HepG2 (cell line): ENCODE data around the gene SLC35B2. TPM values are rescaled to one million over a fixed set of nuclear protein-coding genes. Genes with fewer than 3 reads are reported as not detected.

Source experiments
- ARID3A ChIP-seq: IDR thresholded peaks from 2 replicates; pipeline ENCODE4 v1.6.1; 2012; ENCODE audit warnings: low read depth, low read length, improper control_type of control experiment
- ARID5B ChIP-seq: IDR thresholded peaks from 2 replicates; pipeline ENCODE4 v1.4.0; 2020; ENCODE audit warnings: mild to moderate bottlenecking, missing genetic modification reagents
- CENPT ChIP-seq: sonication (generic); formaldehyde crosslinking; IDR thresholded peaks from 2 replicates; pipeline ENCODE4 v1.8.0; 2022; ENCODE audit warnings: low read depth, mild to moderate bottlenecking, moderate library complexity, missing genetic modification reagents
- DDIT3 ChIP-seq: sonication (generic); formaldehyde crosslinking; IDR thresholded peaks from 2 replicates; pipeline ENCODE4 v1.4.0; 2020; ENCODE audit warnings: mild to moderate bottlenecking, missing genetic modification reagents
- HNRNPLL ChIP-seq: fragments of 200-400 bp; formaldehyde crosslinking; IDR thresholded peaks from 2 replicates; pipeline ENCODE4 v1.6.1; 2017; ENCODE audit warnings: mild to moderate bottlenecking, low read depth, low read length; ENCODE audit not compliant: poor library complexity, severe bottlenecking
- JUNB ChIP-seq: sonication (generic); formaldehyde crosslinking; IDR thresholded peaks from 2 replicates; pipeline ENCODE4 v1.8.0; 2022; ENCODE audit warnings: missing genetic modification reagents, mild to moderate bottlenecking, borderline replicate concordance
- SIX1 ChIP-seq: sonication (generic); formaldehyde crosslinking; IDR thresholded peaks from 2 replicates; pipeline ENCODE4 v1.4.0; 2020; ENCODE audit warnings: missing genetic modification reagents, borderline replicate concordance
- SNRNP70 ChIP-seq: fragments of 200-400 bp; formaldehyde crosslinking; IDR thresholded peaks from 2 replicates; pipeline ENCODE4 v1.6.1; 2017; ENCODE audit warnings: mild to moderate bottlenecking, low read depth, low read length, moderate library complexity
- TRIM22 ChIP-seq: fragments of 450-650 bp; IDR thresholded peaks from 2 replicates; pipeline ENCODE4 v1.6.1; 2017
- ZKSCAN5 ChIP-seq: sonication (generic); formaldehyde crosslinking; IDR thresholded peaks from 2 replicates; pipeline ENCODE4 v1.5.1; 2020; ENCODE audit warnings: mild to moderate bottlenecking, missing genetic modification reagents
- ZKSCAN8 ChIP-seq: IDR thresholded peaks from 2 replicates; pipeline ENCODE4 v1.6.1; 2016; ENCODE audit warnings: borderline replicate concordance, missing genetic modification reagents, missing compliant biosample characterization
- ZNF232 ChIP-seq: sonication (generic); formaldehyde crosslinking; IDR thresholded peaks from 2 replicates; pipeline ENCODE4 v1.4.0; 2020; ENCODE audit warnings: missing genetic modification reagents, borderline replicate concordance
- polyA plus RNA-seq, 8 experiments: library from polyadenylated mRNA; depleted of rRNA in 3 of 8; stranded (reverse) in 7 of 8; unstranded in 1 of 8; fragments of >200 nt; fragmentation: Illumina TruSeq in 4 of 8; extraction: Trizol in 4 of 8; gene quantifications; 2 replicates each; pipeline versions ENCODE4 v1.2.1 to v1.2.3, GENCODE V29; 2011 to 2016; ENCODE audit warnings: low read depth in 4 of 8, missing spikeins in 1 of 8, mixed read lengths in 1 of 8; ENCODE audit not compliant: insufficient read depth in 1 of 8
- total RNA-seq, 5 experiments: library from RNA; depleted of rRNA; stranded (reverse); fragments of >200 nt; fragmentation: Illumina TruSeq; extraction: Trizol; gene quantifications; 2 replicates each; pipeline ENCODE4 v1.2.3, GENCODE V29; 2016; ENCODE audit warnings: low read depth in 1 of 5
- TF ChIP-seq, protein P1 (sequence below): sonication (generic); formaldehyde crosslinking; IDR thresholded peaks from 2 replicates; pipeline ENCODE4 v1.5.1; 2020; ENCODE audit warnings: mild to moderate bottlenecking, missing genetic modification reagents
- TF ChIP-seq, protein P2 (sequence below): sonication (generic); formaldehyde crosslinking; IDR thresholded peaks from 2 replicates; pipeline ENCODE4 v1.4.0; 2020; ENCODE audit warnings: missing genetic modification reagents, borderline replicate concordance

Gene SLC35B2
- total and polyA plus RNA-seq, 2 of the 13 experiments (the other 11 are each of a cell fraction or from before 2014, with no cell fraction given), result 61.1 to 148 TPM

DNA sequence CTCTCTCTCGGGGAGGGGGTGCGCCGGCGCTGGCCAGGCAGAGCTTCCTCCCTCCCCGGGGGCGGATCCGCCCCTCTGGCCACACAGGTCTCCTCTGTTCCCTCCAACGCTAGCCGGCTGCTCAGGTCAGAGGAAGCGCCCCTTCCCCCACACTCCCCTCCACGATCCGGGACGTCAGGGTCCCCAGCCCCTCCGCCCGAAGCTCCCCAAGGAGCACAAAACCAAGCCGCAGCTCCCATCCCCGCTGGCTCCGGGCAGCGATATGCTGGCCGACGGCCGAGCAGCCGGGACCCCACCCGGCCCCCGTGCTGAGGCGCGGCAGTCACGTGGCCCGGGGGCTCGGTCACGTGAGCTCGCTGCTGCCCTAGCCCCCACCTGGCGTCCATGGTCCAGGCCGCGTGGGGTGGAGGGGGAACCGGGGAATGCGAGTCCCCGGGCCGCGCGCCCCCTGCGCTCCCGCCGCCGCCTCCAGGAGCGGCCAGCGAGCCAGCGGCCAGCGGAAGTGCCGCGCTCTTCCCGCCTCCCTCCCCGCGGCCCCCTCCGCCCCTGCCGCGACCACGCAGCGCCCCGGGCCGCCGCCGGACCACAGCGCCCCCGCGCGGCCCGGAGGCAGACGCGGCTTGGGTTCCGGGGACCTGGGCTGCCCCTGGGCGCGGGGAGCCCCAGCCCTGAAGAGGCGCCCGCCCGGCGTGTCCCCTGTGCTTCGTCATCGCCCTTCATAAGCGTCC lies at the start of gene SLC35B2 (continued):
- TF ChIP-seq TRIM22 (no peak), DDIT3 (no peak), ZKSCAN8 (CRISPR knock-in tag) (peak; percentile 57; the same call in 1 of the 2 replicates), CENPT (CRISPR knock-in tag) (peak; percentile 64; the same call in 1 of the 2 replicates), JUNB (CRISPR knock-in tag) (no peak), ZNF232 (no peak; the same call in 1 of the 2 replicates), SIX1 (CRISPR knock-in tag) (peak; percentile 50; the same call in 1 of the 2 replicates), SNRNP70 (no peak), ARID3A (no peak), ARID5B (CRISPR knock-in tag) (peak; percentile 47; the same call in 1 of the 2 replicates), ZKSCAN5 (CRISPR knock-in tag) (0 out of 2 replicates have a peak, but pooled peaks have one; percentile 19), HNRNPLL (peak; percentile 60)
- TF ChIP-seq, protein P1, sequence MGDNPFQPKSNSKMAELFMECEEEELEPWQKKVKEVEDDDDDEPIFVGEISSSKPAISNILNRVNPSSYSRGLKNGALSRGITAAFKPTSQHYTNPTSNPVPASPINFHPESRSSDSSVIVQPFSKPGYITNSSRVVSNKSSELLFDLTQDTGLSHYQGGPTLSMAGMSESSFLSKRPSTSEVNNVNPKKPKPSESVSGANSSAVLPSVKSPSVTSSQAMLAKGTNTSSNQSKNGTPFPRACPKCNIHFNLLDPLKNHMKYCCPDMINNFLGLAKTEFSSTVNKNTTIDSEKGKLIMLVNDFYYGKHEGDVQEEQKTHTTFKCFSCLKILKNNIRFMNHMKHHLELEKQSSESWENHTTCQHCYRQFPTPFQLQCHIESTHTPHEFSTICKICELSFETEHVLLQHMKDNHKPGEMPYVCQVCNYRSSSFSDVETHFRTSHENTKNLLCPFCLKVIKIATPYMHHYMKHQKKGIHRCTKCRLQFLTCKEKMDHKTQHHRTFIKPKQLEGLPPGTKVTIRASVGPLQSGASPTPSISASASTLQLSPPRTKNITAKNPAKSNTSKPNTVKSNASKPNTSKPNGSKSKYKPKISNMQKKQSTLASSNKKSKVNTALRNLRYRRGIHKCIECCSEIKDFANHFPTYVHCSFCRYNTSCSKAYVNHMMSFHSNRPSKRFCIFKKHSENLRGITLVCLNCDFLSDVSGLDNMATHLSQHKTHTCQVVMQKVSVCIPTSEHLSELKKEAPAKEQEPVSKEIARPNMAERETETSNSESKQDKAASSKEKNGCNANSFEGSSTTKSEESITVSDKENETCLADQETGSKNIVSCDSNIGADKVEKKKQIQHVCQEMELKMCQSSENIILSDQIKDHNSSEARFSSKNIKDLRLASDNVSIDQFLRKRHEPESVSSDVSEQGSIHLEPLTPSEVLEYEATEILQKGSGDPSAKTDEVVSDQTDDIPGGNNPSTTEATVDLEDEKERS (CRISPR knock-in tag), result 0 out of 2 replicates have a peak, but pooled peaks have one; percentile 58
- TF ChIP-seq, protein P2, sequence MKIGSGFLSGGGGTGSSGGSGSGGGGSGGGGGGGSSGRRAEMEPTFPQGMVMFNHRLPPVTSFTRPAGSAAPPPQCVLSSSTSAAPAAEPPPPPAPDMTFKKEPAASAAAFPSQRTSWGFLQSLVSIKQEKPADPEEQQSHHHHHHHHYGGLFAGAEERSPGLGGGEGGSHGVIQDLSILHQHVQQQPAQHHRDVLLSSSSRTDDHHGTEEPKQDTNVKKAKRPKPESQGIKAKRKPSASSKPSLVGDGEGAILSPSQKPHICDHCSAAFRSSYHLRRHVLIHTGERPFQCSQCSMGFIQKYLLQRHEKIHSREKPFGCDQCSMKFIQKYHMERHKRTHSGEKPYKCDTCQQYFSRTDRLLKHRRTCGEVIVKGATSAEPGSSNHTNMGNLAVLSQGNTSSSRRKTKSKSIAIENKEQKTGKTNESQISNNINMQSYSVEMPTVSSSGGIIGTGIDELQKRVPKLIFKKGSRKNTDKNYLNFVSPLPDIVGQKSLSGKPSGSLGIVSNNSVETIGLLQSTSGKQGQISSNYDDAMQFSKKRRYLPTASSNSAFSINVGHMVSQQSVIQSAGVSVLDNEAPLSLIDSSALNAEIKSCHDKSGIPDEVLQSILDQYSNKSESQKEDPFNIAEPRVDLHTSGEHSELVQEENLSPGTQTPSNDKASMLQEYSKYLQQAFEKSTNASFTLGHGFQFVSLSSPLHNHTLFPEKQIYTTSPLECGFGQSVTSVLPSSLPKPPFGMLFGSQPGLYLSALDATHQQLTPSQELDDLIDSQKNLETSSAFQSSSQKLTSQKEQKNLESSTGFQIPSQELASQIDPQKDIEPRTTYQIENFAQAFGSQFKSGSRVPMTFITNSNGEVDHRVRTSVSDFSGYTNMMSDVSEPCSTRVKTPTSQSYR (CRISPR knock-in tag), result peak; percentile 85
